ENCODE data around the gene EME1. TPM values are rescaled to one million over a fixed set of nuclear protein-coding genes. Genes with fewer than 3 reads are reported as not detected.
"Not testable (repeated sequence)": the region's sequence is repeated elsewhere in the genome, so short reads cannot be mapped to it uniquely, and the experiment has no call there.

The EME1 gene
- total RNA-seq, 1 donor from 2014 or later, result not detected

DNA sequence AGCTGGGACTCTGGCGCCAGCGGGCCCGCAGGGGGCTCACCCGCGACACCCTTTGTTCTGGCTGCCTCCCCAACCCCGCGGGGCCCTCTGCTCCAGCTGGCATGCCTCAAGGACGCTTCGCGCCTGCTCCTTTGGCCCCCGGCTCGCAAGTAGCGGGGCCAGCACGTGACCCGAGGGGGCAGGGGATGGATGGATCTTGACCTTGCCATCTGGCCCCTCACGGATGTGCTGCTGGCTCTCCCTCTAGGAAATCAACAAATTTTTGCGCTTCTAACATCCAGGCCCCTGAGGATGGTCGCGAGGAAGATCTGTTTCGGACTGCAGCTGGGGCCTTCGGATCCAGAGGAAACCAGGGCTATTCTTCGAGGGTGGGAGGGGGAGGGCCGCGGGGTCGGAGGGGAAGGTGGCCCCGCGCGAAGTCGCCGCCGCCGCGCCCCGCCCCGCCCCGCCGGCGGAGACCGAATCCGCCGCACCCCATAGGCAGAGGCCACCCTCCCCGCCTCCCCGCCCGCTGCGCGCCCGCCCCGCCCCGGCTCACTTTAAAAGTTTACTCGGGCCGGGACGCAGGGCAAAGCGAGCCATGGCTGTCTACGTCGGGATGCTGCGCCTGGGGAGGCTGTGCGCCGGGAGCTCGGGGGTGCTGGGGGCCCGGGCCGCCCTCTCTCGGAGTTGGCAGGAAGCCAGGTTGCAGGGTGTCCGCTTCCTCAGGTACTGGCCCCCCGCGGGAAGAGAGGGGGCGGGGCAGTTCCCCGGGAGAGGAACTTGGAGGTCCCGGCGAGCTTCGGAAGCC, 52.8 kb downstream of the EME1 start, which contains the start of gene ACSF2:
Gene ACSF2 (plus strand): TSS at position 537 of the 790 bp plus-strand sequence. CDS start 44 bp downstream, at position 581.
- DNase-seq (ENCODE audit: low spot score), result peak; percentile 74

DNA sequence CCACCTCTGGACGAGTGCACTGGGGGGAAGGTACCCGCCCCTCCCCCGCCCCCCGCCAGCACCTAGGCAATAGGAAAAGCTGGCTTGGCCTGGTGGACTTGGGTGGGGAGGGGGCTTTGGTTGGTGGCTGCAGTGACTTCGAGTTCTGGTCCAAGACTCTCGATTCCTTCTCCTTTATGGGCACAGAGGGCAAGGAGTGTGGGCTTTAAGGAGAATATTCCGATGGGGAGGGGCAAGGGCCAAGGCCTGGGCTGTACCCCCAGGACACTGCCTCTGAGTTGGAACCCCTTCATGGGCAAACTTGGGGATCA, 53.4 kb downstream of the EME1 start:
- DNase-seq (ENCODE audit: low spot score), result no peak

DNA sequence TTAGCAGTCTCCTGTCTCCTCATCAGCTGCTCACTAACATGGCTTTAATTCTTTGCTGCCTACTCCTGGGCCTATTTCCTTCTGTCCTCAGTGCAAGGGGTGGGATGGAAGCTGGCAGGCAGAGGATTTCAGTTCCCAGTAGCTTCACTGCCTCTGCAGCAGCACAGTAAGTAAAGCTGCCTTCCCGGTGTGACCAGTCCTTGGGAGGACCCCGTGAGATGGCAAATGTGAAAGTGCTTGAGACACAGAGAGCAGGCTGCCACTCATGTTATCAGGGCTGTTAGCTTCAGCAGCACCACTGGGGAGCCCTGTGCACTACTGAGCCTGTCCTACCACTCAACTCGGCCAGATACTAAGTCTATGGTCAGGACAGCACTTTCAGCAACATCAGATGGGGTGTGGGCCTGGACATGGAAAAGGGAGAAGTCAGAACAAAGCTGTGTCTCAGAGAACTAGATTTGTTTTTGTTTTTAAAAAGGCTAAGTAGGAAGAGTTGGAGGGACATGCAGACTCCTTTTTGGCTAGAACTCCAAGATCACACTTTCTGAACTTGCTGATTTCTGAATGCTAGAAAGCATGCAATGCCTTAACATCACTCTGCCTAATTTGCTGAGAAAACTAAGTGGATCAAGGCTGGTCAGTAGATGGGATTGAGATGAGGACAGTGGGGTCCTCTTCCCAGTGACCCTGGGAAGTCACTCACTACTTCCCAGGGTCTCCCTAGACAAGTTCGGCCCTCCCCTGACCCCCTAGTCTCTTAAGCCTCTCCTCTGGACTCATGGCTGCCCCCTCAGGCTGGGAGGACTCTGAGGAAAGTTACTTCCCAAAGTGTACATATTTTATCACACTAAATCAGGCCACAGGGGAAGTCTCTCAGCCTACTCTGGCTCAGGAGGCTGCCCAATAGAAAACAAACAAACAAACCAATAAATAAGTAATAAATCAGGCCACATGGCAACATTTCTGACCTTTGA, 54.1 kb downstream of the EME1 start:
- peak; percentile 52 for DNase-seq (ENCODE audit: low spot score)

DNA sequence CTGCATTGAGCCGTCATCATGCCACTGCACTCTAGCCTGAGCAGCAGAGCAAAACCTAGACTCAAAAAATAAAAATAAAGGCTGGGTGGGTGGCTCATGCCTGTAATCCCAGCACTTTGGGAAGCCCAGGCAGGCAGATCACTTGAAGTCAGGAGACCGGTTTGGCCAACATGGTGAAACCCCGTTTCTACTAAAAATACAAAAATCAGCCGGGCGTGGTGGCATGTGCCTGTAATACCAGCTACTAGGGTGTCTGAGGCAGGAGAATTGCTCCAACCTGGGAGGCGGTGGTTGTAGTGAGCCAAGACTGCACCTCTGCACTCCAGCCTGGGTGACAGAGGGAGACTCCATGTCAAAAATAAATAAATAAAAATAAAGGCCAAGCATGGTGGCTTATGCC, 55.1 kb downstream of the EME1 start:
- not testable (repeated sequence) for DNase-seq (ENCODE audit: low spot score)

DNA sequence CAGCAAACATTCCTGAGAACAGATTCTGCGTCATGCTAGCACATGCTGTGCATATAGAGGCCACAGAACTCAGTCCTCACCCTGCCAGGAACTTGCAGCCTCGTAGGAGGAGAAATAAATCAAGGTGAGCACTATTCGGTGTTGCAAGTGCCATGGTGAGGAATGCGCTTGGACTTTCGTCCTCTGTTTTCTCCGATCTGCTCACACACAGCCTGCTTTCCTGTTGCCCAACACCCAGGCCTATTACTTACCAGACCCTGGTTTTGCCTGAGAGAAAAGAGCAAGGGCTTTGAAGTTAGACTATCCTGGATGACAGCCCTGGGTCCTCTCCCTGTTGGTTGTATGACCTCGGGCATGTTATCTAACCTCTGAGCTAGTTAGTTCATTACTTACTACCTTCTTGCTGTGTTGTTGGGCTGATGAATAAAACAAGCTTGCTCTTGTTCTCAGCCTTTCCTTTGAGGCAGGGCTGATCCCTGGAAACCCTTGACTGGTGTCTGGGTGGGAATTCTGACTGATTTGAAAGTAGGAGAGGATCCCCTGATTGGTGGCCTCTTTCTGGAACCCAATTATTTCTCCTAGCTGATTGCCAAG, 55.9 kb downstream of the EME1 start:
- DNase-seq (ENCODE audit: low spot score), result peak; percentile 80

DNA sequence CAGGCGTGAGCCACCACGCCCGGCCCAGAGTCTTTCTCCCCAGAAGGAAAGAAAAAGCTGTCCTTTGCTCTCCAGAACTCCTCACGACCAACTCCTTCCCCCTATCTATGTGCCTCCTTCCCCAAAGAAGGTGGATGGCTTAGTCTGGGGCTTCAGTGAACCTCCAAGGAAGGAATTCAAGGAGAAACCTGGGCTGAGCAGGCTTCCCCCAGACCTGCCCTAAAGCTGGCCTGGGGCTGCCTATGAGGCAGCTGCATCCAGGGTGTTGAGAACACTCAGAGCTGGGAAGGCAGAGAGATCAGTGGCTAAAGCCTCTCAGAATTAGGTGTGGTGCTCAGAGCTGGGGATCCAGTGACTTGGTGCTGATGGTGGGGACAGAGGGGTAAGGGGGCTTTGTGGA, 56.8 kb downstream of the EME1 start:
- no peak for DNase-seq (ENCODE audit: low spot score)

Other genes with a start within 250 kb of the EME1 start
- 5.5 TPM for gene SAMD14, start 243.1 kb upstream of the EME1 start, total RNA-seq (ENCODE audit: insufficient read depth, low replicate concordance)
- 14.2 TPM for gene PPP1R9B, start 222.6 kb upstream of the EME1 start, total RNA-seq (ENCODE audit: insufficient read depth, low replicate concordance)
- 31.3 TPM for gene SGCA, start 207.2 kb upstream of the EME1 start, total RNA-seq (ENCODE audit: insufficient read depth, low replicate concordance)
- 6,804 TPM for gene COL1A1, start 171.6 kb upstream of the EME1 start, total RNA-seq (ENCODE audit: insufficient read depth, low replicate concordance)
- not detected for gene TMEM92, start 98.8 kb upstream of the EME1 start, total RNA-seq (ENCODE audit: insufficient read depth, low replicate concordance)
- 29.6 TPM for gene XYLT2, start 27.1 kb upstream of the EME1 start, total RNA-seq (ENCODE audit: insufficient read depth, low replicate concordance)
- 19.5 TPM for gene MRPL27, start within 50 bp of the EME1 start, total RNA-seq (ENCODE audit: insufficient read depth, low replicate concordance)
- 56.8 TPM for gene LRRC59, start 24.3 kb downstream of the EME1 start, total RNA-seq (ENCODE audit: insufficient read depth, low replicate concordance)
- gene ACSF2, start 53.0 kb downstream of the EME1 start, total RNA-seq (ENCODE audit: insufficient read depth, low replicate concordance), result 14.9 TPM
- gene CHAD, start 95.7 kb downstream of the EME1 start, total RNA-seq (ENCODE audit: insufficient read depth, low replicate concordance), result not detected
- 42.4 TPM for gene RSAD1, start 105.6 kb downstream of the EME1 start, total RNA-seq (ENCODE audit: insufficient read depth, low replicate concordance)
- not detected for gene MYCBPAP, start 135.2 kb downstream of the EME1 start, total RNA-seq (ENCODE audit: insufficient read depth, low replicate concordance)
- 1.2 TPM for gene EPN3, start 159.5 kb downstream of the EME1 start, total RNA-seq (ENCODE audit: insufficient read depth, low replicate concordance)
- gene SPATA20, start 173.9 kb downstream of the EME1 start, total RNA-seq (ENCODE audit: insufficient read depth, low replicate concordance), result 71.3 TPM
- gene CACNA1G, start 187.5 kb downstream of the EME1 start, total RNA-seq (ENCODE audit: insufficient read depth, low replicate concordance), result 1.9 TPM

Data from umbilical cord (tissue), 2 donors.